HFFc6 (cell line): ENCODE results near the gene SUPT20HL1. TPM values are rescaled to one million over a fixed set of nuclear protein-coding genes. Genes with fewer than 3 reads are reported as not detected.

Experiments
- DNase-seq: peaks from one replicate; pipeline ENCODE4 v3.0.0-alpha.2; 2018
- H3K27ac Mint-ChIP-seq: 2 replicates; pipeline ENCODE4 v1.8.0; 2020; ENCODE audit warnings: mild to moderate bottlenecking, mixed read lengths
- H3K27me3 Mint-ChIP-seq: 2 replicates; pipeline ENCODE4 v1.8.0; 2021; ENCODE audit warnings: mild to moderate bottlenecking, moderate library complexity, mixed read lengths; ENCODE audit not compliant: insufficient read depth
- H3K36me3 Mint-ChIP-seq: 2 replicates; pipeline ENCODE4 v1.8.0; 2021; ENCODE audit warnings: low read depth, mixed read lengths
- H3K4me1 Mint-ChIP-seq: 2 replicates; pipeline ENCODE4 v1.8.0; 2020; ENCODE audit warnings: low read depth, mixed read lengths
- H3K4me3 Mint-ChIP-seq: 2 replicates; pipeline ENCODE4 v1.8.0; 2020; ENCODE audit warnings: mild to moderate bottlenecking, moderate library complexity, mixed read lengths
- H3K9me3 Mint-ChIP-seq: 2 replicates; pipeline ENCODE4 v1.8.0; 2020; ENCODE audit warnings: mild to moderate bottlenecking, mixed read lengths
- total RNA-seq, 6 experiments: library from RNA; stranded (reverse); fragmentation: NEBNext Ultra II Directional; extraction: Animal tissue kit (Norgen Biotek cat#: 25700); gene quantifications; 2 replicates in 1 of 6; 3 replicates in 5 of 6; pipeline ENCODE4 v1.2.3, GENCODE V29; 2021
- TF ChIP-seq, protein P1 (sequence below): fragments of 200-600 bp; sonication (generic); IDR thresholded peaks from 2 replicates; pipeline ENCODE4 v1.5.0; 2021; ENCODE audit warnings: antibody characterized with exemption, mild to moderate bottlenecking

Gene SUPT20HL1
- total RNA-seq, 6 experiments from 2014 or later, result not detected

DNA sequence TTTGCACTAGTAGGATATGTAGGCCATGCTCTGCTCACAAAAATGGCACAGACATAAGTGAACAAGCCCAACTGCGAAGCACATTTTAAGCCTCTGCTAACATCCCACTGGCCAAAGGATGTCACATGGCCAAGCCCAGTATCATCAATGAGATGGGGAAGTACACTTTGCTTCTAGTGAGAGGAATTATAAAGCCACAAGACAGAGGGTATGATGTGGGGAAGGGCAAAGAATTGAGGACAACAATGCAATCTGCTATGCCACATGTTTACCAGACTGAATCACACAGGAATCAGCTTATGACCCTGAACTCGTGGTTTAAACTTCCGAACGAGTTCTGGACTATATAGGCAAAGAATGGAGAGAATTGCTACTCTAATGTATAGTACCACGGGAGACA is 39.1 kb downstream of the SUPT20HL1 start:
- no peaks in the 10 kb centered on the region for H3K36me3 Mint-ChIP-seq

DNA sequence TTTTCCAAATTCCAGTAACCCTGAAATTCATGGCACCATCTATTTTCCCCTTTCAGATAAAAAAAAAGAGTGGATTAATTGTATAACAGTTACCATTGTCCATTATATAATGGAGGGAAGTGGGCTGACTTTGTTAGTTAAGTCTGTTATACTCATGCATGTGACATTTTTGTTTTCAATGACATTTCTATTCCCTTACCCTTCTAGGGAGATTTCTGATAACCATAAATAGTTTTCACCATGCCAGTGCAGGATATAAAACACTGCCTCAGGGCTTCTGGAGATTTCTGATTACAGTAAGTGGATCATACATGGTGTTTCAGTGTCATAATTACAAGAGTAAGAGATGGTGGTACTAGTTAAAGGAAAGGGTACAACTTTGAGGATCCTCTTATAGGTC is 45.5 kb downstream of the SUPT20HL1 start:
- TF ChIP-seq, protein P1, sequence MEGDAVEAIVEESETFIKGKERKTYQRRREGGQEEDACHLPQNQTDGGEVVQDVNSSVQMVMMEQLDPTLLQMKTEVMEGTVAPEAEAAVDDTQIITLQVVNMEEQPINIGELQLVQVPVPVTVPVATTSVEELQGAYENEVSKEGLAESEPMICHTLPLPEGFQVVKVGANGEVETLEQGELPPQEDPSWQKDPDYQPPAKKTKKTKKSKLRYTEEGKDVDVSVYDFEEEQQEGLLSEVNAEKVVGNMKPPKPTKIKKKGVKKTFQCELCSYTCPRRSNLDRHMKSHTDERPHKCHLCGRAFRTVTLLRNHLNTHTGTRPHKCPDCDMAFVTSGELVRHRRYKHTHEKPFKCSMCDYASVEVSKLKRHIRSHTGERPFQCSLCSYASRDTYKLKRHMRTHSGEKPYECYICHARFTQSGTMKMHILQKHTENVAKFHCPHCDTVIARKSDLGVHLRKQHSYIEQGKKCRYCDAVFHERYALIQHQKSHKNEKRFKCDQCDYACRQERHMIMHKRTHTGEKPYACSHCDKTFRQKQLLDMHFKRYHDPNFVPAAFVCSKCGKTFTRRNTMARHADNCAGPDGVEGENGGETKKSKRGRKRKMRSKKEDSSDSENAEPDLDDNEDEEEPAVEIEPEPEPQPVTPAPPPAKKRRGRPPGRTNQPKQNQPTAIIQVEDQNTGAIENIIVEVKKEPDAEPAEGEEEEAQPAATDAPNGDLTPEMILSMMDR, result no peak
- Mint-ChIP-seq H3K9me3 (no peaks in the 10 kb centered on the region), H3K27me3 (peaks cover 17% of the 10 kb centered on the region; the same call in 1 of the 2 replicates), H3K27ac (no peak overlapping the region), H3K36me3 (no peaks in the 10 kb centered on the region), H3K4me3 (no peak overlapping the region), H3K4me1 (no peaks in the 10 kb centered on the region)
- no peak for DNase-seq

More for the DNA sequence above, 39.1 kb downstream of the SUPT20HL1 start:
- Mint-ChIP-seq H3K27ac (no peak overlapping the region), H3K27me3 (peaks cover 30% of the 10 kb centered on the region; the same call in 1 of the 2 replicates), H3K4me3 (no peak overlapping the region), H3K4me1 (no peaks in the 10 kb centered on the region), H3K9me3 (no peaks in the 10 kb centered on the region)
- TF ChIP-seq, protein P1, result no peak
- DNase-seq, result no peak

Other genes starting within 250 kb of the SUPT20HL1 start
- 10 to 100 TPM; 28.1 to 34.0 (median 32.9) TPM for gene ZFX, start 210.9 kb upstream of the SUPT20HL1 start, total RNA-seq
- not detected for gene SUPT20HL2, start 46.6 kb upstream of the SUPT20HL1 start, total RNA-seq
- gene PDK3, start 104.6 kb downstream of the SUPT20HL1 start, total RNA-seq, result 1 to 10 TPM in 1 of 6 experiments, under 1 TPM in 4, not detected in 1; 0.09 to 1.2 (median 0.12) TPM